Lower leg skin (tissue), 3 donors: ENCODE data around the gene BEAN1.

ENCODE experiments used
- CTCF ChIP-seq, 3 donors: fragments of 450-650 bp; IDR thresholded peaks; one replicate each; pipeline ENCODE4 v1.5.1; 2016; ENCODE audit warnings: antibody characterized with exemption in 3 of 3, mild to moderate bottlenecking in 3 of 3, moderate library complexity in 2 of 3
- POLR2A ChIP-seq, 2 donors: fragments of 450-650 bp; IDR thresholded peaks; one replicate each; pipeline ENCODE4 v1.6.1; 2016 to 2017; ENCODE audit warnings: antibody characterized with exemption in 2 of 2, mild to moderate bottlenecking in 1 of 2, moderate library complexity in 1 of 2

GRCh38 chr16:66416136-66416535, 11.0 kb upstream of the BEAN1 start:
- TF ChIP-seq CTCF (IDR thresholded peaks at IDR 0.05) = no peak
- no peak for TF ChIP-seq POLR2A (IDR thresholded peaks at IDR 0.05)
